NCI-H82 treated with DMSO at 0.1 percent for 48 hours (cell line): ENCODE measurements around the gene LRP1-AS.

Experiments used
- DNase-seq: peaks from one replicate; lab custom pipeline; 2025; ENCODE audit not compliant: unreplicated experiment; lab: John Stamatoyannopoulos, UW

The LRP1-AS gene

DNA sequence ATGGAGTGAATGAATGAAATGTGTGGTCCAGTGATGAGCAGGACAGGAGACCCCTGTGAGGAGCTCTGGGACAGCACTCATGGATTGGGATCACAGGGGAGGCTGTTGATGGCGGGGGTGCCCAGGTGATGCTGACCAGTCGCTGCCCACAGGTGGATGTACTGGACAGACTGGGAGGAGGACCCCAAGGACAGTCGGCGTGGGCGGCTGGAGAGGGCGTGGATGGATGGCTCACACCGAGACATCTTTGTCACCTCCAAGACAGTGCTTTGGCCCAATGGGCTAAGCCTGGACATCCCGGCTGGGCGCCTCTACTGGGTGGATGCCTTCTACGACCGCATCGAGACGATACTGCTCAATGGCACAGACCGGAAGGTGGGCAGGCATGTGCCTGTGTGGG lies 13.3 kb upstream of the LRP1-AS start:
- DNase-seq, result no peak

DNA sequence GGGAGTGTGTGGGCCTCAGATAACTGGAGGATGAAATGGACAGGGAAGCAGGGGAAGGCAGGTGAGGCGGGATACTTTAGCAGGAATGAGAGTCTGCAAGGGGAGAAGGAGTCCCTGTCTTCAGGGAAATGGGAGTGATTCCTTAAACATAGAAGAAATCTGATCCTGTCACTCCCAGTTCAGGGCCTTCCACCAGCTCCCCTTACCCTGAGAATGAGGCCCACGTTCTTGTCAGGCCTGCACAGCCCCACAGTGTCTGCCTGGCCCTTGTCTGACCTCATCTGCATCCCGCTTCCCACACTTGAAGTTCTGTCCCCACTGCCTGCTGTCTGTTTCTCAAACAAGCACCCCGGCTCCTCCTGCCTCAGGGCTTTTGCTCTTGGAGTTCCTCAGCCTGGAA lies 12.6 kb upstream of the LRP1-AS start:
- DNase-seq, result no peak

DNA sequence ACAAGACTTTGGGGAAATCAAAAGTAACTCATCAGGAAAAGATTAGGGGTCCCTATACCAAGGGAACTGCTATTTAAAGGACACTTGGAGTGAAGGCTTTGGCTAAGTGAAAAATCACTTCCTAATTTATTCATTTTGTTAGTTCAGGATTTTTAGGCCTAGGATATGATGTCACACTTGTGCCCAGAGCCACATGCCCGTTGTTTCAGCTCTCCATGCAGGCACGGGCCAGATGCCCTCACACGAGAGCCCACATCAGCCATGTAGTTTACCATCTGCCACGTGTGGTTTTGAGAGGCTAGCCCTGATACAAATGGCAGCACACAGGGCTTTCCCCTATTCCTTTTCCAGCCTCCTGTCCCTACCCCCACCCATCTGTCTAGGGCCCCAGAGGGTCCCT lies 11.9 kb upstream of the LRP1-AS start:
- no peak for DNase-seq

DNA sequence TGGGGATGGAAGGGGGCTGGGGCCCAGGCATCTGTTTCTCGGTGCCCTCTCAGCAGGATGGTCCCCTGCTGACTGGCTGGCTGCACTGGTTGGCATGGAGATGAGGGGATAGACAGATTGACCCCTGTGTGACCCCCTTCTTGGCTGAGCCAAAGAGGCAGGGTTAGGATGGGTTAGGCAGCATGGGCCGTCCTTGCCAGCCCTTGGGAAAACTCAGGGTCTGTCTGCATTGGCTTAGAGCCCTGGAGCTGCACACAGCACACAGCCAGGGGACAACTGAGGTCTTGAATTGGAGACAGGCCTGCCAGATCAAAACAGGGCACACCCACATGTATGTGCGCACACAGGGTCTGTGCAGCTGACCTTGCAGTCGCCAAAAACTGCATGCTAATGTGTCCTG lies 11.2 kb upstream of the LRP1-AS start:
- DNase-seq, result no peak

DNA sequence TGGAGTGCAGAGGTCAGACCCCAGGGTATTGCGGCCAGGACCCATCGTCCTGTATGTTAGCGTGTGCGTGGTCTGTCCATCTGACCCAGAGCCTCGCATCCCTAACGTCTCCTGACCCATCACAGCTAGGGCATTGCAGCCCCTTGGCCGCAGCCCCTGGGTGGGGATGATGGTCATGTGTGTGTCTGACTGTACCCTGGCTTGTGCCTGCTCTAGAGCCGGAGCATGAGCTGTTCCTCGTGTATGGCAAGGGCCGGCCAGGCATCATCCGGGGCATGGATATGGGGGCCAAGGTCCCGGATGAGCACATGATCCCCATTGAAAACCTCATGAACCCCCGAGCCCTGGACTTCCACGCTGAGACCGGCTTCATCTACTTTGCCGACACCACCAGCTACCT lies 10.8 kb upstream of the LRP1-AS start:
- DNase-seq, result no peak

DNA sequence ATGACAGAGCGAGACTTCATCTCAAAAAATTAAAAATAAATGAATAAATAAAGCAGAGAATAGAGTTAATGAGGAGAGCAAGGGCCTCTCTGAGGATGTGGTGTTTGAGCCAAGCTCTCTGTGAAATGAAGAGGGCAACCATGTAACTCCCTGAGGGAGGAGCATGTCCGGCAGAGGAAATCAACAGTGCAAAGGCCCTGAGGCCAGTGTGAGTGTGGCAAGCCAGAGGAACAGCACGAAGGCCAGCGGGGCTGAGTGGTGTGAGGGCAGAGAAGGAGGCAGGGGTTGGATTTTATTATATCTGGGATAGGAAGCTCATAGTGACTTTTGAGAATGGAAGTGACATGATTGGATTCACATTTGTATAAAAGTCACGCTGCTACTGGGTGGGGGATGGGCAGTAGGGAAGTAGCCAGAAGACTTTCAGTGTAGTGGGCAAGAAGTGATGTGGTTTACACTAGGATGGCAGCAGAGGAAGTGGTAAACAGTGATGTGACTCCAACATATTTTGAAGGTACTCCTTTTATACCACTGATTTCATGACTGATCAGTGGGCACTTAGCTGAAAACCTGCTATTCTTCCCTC lies 10.3 kb upstream of the LRP1-AS start:
- DNase-seq, result no peak

DNA sequence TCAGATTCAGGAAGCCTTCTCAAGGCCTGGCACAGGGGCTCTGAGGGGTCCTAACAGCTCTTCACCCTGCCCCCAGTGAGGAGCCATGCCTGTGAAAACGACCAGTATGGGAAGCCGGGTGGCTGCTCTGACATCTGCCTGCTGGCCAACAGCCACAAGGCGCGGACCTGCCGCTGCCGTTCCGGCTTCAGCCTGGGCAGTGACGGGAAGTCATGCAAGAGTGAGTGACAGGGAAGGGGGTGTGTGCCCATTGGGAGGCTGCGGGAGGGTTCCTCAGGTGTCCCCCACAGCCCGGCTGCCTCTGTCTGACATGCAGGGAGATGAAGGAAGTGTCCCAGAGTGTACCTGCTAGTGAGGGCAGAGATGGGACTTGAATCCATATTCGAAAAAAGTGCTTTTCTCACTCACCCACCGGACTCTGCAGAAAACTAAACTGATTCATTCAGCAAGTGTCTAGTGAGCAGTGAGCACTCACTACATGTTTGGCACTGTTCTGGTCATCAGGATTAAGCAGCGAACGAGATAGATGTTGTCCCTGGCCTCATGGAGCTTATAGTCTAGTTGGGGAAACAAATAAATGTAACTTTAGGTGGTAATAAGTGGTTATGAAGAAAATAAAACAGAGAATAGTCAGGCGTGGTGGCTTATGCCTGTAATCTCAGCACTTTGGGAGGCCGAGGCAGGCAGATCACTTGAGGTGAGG lies 9.4 kb upstream of the LRP1-AS start:
- DNase-seq, result no peak

DNA sequence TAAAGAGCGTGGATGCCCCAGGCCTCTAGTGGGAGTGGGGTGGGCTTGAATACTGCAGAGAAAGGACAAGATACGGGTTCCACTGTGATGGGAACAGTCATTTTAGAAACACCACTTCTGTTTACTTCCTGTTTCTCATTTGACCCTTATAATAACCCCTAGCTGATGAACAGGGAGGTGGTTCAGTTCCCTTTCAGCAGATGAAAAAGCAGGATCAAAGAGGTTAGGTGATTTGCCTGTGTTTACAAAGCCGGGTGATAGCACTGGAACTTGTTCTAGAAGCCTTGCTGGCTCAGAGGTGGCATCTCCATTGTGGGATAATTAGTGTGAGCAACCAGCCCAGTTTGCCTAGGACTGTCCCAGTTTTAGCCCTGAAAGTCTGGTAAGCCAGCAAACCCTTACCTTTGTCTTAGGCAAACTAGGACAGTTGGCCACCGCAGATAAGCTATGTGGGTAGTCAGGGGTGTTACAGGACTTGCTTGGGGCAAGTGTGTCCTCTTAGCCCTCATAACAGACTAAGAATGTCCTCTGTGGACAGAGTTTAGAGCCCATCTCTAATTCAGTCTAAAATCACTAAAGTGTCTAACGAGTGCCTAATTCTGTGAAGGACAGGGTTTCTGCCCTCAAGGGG lies 7.5 kb upstream of the LRP1-AS start:
- DNase-seq, result no peak

DNA sequence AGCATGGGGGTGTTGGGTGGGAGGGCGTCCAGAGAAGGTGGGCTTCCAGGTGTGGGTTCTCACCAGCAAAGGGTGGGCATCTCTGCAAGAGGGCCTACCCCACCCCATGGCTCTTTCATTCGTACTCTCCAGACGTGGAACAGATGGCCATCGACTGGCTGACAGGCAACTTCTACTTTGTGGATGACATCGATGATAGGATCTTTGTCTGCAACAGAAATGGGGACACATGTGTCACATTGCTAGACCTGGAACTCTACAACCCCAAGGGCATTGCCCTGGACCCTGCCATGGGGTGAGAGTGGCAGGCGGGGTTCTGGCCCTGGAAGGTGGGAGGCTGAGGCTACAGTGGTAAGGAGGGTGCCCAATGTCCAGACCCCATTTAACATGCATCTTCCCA lies 6.7 kb upstream of the LRP1-AS start:
- DNase-seq, result no peak

DNA sequence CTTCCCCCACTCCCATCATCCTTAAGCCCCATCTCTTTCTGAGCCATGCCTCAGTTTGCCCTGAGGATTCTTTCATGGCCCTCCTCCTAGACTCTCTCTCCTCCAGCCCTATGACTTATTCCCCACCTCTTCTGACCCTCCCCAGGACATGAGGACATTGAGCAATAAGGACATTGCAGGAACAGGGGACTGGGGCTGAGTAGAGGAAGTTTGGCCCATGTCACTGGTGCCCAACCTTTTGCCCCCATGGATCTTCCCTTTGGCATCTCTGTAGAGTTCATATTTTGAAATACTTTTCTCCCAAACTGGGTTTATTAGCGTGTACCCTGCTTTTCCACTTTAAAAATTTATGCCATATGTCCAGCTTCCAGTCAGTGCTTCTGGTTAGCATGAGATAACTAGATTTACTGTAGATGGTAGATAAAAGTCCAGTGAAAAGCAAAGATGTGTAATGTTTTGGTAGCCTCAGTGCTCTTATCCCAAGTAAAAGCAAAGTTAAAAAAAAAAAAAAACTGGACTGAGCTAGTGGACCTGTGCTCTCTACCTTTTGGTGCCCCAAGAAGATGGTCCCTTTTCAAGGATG lies 6.1 kb upstream of the LRP1-AS start:
- DNase-seq, result no peak

DNA sequence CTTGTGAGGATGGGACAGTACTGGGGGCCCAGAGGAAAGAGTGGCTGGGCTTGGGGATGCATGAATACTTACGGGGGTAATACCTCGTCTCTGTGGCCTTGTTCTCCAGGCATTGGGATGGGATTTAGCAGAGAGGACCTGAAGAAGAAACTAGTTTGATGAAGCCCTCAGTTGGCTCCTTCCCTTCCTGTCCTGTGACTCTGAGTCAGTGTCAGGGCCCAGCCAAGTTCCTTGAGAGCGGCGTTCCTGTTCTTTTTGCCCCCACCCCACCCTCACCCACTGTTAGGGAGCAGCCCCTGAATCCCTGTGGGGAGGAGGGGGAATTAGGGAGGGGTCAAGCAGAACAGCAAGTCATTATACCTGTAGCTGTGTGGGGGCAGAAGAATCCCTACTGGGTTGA lies 5.2 kb upstream of the LRP1-AS start:
- DNase-seq, result no peak

DNA sequence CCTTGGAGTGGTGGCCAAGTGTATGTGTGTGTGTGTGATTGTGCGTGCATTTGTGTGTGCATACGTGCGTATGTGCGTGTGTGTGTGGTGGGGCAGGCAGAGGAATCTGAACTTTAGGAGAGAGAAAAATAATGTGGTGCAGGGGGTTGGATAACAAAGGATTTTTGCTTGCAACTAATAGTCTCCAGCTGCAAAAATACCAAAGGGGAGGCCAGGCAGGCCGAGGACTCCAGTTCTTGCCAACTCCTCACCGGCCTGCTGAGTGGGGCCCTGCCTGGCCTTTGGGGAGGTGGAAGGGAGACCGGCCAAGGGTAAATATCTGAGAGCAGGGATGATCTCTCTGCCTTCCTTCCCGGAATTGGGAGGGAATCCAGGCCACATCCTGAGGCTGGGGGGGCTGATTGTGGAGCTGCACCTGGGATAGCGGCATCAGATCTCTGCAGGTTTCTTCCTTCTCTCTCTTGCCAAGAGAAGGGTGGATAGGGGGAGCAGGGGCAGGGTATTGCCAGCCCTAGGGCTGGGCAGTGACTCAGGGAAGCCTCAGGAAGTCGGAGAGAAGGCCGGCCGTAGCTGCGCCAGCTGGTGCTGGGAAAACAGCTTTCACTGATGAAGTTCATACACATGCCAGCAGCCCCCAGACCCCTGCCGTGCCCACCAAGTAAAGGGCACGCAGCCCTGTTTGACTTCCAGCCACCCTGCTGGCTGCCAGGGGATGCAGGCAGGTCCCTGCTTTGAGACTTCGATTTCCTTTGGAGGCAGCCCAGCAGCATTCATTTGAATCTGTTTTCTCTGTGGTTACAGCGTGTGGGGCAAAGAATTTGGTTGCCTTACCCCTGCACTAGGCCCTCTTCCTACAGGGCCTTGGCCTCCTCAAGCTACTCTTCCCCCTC lies 4.6 kb upstream of the LRP1-AS start:
- no peak for DNase-seq

DNA sequence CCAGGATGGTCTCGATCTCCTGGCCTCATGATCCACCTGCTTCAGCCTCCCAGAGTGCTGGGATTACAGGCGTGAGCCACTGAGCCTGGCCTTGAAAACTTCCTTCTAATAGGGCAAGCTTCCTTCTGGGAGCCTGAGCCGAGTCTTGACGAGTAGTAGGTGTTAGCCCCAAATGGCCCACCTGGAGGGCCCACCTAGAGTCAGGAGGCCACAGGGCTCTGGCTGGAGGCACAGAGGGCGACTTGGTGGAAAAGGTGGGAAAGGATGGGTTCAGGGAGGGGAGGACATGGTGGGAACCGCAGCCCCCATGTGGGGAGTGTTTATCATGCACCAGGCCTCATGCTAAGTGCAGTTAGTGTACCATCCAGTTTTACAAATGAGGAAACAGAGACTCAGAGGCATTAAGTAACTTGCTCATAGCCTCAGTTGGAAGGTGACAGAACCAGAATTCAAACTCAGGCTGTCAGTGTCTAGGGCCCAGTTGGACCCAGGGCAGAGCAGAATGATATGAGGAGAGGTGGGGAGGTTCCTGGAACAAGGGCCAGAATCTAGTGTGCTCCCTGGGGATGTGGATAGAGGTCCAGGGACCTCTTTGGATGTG lies 3.1 kb upstream of the LRP1-AS start:
- DNase-seq, result no peak

DNA sequence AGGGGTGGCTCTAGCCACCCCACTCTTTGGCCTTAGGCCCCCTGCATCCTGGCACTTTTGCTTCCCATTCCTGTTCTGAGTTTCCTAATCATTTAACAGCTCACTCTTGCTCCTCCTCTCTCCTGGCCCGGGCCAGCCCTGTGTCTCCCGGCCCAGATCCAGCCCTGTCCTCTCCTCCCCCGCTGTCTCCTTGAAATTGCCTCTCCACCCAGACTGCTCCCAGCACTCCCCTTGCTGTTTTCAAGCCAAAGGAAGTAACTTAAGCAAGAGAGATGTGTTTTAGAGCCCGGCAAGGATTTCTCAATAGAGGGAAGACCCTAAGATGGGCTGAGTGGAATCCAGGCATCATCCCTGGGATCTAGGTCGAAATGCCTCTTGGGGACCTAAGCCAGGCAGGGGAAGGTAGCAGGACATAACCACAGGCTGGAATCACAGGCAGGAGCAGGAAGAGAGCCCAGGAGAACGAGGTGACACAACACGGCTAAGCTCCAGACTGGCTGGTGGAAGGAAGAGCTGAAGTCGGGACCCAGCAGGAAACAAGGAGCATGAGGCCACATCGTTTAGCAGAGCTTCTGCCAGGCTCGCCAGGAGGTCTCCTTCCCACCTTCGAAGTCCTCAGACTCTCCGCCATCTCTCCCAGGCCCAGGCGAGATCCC lies 2.0 kb upstream of the LRP1-AS start:
- DNase-seq, result no peak

DNA sequence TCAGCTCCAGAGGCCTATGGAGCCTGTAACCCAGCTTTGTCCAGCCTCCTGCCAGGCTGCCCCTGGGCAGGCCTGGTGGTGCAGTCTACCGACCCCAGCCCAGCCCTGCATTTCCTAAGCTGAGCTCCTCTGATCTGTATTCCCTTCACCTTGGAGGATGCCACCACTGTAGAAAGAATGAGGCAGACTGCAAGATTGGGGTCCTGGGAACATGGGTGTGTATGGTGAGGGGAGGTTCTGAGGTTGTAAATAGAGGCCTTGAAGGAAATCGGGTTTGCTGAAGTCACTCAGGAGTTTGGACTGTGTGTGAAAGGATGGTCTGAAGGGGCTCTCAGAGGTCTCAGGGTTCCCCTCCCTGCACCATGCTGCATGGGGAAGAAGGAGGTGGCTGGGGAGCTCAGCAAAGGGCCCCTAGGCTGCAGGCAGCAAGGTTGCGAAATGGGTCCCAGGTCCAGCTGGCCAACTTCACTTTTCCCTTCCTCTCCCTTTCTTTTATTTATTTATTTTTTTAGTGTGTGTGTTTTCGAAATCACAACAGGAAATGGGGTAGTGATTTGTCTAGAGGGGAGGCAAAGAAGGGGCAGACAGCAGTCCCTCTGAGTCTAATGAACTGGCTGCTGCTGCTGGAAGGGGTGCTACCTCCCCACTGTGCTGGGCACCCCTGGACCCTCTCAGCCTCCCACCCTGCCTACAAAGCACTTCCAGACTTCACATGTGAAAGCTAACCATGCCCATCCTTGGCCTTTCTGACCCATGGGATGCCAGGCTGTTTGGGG lies 1.2 kb upstream of the LRP1-AS start:
- DNase-seq, result no peak

DNA sequence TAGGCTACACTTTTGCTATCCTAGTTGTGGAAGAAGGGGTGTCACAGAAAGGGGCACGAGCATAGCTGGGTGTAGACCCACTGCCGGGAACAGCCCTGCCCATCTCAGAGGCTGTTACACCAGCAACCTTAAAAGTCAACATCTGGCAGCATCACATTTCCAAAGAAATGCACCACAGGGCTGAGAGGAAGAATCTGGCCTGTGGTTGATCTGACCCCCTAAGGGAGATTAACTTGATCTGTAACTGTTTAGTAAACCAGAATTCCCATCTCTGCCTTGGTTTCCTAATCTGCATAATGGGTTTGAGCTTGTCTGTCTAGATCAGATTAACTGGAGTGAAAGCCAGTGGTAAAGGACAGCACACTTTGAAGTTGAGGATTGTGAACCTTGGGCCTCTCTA lies 1.3 kb downstream of the LRP1-AS start:
- no peak for DNase-seq

DNA sequence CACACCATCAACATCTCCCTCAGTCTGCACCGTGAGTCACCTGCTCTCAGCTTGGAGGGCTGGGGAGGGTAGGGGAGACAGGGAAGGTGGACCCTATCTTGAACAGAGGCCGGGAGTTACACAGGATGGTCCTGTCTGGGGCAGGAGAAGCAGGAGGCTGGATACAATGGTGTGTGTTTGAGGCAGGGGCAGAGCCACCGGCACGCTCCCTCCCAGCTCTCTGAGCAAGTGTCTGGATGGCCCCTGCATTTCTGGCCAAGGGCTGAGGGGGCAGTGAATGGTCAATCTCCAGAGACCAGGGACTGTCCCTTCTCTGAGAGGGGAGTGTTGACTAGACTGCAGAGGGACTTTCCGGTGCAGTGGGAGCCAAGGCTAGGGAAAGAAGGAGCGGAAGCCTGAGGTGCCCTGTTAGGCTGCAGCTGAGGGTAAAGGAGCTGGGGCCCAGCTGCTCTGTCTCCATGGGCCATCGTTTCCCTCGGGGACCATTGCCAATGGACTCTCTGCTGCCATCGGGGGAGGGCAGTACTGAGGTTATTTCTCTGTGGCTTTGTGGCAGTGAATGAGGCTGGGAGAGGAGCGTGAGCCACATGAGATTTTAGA lies 1.9 kb downstream of the LRP1-AS start:
- DNase-seq, result no peak

DNA sequence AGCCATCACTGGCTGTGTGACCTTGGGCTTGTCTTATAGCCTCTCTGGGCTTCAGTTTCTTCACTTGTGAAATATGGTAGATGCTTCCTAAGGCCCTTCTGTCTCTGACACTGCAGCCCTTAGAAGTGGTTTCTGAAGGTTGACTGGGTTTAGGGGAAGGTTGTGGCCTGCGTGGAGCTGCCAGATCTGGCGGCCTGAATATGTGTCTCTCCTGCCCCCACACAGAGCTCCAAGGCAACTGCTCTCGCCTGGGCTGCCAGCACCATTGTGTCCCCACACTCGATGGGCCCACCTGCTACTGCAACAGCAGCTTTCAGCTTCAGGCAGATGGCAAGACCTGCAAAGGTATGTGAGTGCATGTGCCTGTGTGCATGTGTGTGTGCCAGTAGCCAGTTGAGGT lies 4.0 kb downstream of the LRP1-AS start:
- no peak for DNase-seq

DNA sequence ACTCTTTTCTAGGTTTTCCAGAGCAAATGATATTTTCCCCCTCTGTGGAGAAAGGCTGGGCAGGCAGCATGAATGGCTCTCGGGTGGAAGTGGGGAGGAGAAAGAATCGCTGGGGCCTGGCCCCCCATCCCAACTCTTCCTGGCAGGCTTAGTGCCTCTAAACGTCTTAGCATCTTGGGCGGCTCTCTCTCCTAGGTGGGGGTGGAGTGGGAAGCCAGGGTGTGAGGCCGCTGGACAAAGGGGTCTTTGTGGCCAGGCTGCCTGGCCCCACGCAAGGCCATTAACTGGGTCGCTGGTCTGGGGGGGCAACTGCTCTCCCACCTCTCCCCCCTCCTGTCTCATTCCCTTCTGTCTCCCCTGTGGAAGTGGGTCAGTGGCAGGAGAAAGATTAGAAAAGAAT lies 4.7 kb downstream of the LRP1-AS start:
- no peak for DNase-seq
